ENCODE results near the gene SRRM3.
A peak's percentile ranks its signal among the peaks of the same experiment; 100 is the strongest.
"Not testable (repeated sequence)": the region's sequence is repeated elsewhere in the genome, so short reads cannot be mapped to it uniquely, and the experiment has no call there.

The SRRM3 gene

DNA sequence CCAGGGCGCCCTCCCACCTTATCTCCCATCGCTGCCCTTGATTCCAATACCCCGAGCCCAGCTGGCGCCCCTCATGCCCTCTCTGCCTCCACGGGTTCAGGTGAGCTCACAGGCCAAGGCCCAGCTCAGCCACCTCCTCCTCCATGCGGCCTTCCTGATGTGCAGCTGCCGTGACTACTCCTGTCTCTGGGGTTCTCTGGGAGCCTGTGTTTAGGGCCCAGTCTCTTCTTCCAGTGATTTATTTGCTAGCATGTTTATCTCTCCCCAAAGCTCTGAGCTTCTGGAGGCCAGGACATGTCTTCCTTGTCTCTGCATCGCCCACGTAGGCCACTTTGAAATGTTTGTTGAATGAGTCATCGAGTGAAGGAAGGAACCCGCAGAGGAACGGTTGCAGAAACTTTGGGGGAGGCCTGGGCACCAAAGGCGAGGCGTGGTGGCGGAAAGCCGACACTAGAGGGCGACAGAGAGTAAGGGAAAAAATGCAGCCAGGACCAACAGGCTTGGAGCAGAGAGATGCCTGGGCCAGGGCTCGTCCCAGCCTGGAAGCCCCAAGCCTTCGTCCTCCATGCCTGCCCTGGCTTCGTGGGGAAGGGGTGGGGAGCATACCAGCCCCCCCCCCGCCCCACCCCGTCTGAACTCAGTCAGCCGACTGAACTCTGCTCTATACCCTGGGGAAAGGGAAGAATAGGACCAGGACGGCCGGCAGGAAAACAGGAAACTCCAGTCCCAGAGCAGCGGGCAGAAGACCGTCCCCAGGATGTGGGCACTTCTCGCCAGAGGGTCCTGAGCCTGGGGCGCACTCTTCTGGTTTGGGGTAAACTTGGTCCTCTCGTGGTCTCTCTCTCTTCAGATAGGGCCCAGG, 89.9 kb downstream of the SRRM3 start:
- peak; percentile 85 for DNase-seq (ENCODE audit: low read depth)

DNA sequence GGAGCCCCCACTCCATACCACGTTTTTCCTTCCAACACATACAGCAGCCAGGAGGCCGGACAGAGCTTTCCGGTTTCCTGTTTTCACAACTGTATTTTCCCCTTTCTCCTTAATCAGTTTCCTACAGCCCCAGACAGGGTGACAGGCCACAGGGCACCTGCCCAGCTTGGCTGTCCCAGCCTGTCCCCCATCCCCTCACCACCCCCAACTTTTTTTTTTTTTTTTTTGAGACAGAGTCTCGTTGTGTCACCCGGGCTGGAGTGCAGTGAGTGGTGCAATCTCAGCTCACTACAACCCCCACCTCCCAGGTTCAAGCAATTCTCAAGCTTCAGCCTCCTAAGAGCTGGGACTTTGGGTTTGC, 90.5 kb downstream of the SRRM3 start:
- no peak for DNase-seq (ENCODE audit: low read depth)

- not testable (repeated sequence) for DNase-seq (ENCODE audit: low read depth)
Observed at GRCh38 chr7:76292911-76293310, 91.2 kb downstream of the SRRM3 start.

- DNase-seq (ENCODE audit: low read depth): no peak
Observed at GRCh38 chr7:76293407-76293901, 91.8 kb downstream of the SRRM3 start.

- no peak for DNase-seq (ENCODE audit: low read depth)
Observed at GRCh38 chr7:76294344-76295024, 92.8 kb downstream of the SRRM3 start.

GRCh38 chr7:76296743-76297740, 95.3 kb downstream of the SRRM3 start:
- DNase-seq (ENCODE audit: low read depth): no peak

- DNase-seq (ENCODE audit: low read depth): no peak
Observed at GRCh38 chr7:76300166-76300731, 98.6 kb downstream of the SRRM3 start.

- no peak for DNase-seq (ENCODE audit: low read depth)
Observed at GRCh38 chr7:76301000-76301399, 99.3 kb downstream of the SRRM3 start.

- peak; percentile 23 for DNase-seq (ENCODE audit: low read depth)
Observed at GRCh38 chr7:76302347-76303201, 100.9 kb downstream of the SRRM3 start, which contains the start of gene HSPB1. HSPB1 (plus strand) TSS chr7:76302673; CDS start chr7:76302713, 40 bp downstream.

GRCh38 chr7:76303202-76304147, 101.8 kb downstream of the SRRM3 start:
- peak; percentile 54 for DNase-seq (ENCODE audit: low read depth)

GRCh38 chr7:76304888-76305375, 103.2 kb downstream of the SRRM3 start:
- no peak for DNase-seq (ENCODE audit: low read depth)

DNA sequence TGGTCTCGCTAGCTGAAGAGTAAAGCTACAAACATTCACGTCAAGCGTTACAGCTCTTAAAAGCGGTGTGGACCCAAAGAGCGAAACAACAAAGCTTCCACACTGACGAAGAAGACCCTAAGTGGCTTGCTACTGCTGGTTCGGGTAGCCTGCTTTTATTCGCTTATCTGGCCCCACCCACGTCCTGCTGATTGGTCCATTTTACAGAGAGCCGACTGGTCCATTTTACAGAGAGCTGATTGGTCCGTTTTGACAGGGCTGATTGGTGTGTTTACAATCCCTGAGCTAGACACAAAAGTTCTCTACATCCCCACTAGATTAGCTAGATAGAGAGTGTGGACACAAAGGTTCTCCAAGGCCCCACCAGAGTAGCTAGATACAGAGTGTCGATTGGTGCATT, 107.2 kb downstream of the SRRM3 start:
- DNase-seq (ENCODE audit: low read depth): not testable (repeated sequence)

GRCh38 chr7:76309341-76310101, 107.8 kb downstream of the SRRM3 start:
- not testable (repeated sequence) for DNase-seq (ENCODE audit: low read depth)

DNA sequence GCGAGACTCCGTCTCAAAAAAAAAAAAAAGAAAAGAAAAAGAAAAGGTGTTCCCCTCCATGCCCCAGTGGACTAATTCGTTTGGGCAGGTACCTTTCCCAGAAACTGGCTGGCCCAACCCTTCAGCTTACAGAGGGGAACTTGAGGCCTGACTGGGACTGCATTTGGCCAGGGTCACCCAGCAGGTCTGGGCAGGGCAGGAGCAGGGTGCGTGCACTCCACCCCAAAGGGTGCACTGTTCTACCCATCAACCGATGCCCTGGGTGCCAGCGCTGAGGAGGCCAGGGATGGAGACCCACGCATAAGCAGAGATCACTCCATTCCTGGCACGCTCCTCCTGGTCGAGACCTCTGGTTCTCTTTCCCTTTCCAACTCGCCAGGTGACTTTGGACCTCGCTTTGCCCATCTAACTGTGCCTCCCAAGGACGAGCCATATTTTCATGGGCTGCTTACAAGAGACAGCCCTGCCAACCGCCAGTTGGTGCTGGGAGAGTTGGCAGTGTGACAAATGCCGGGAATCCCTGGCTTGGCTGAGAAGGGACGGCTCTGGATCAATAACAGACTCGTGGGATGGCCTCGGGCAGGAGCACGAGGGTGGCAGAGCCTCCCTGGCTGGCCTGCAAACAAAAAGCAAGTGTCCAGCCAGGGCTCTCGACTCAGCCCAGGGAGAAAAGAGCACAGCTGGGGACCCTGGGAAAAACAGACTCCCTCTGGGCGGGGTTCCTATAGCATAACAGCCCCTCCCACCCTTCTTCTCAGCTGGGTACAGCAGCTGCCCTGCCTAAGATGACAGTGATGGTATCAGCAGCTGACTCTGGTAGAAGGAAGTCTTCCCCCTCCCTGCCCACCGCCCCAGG, 108.6 kb downstream of the SRRM3 start:
- no peak for DNase-seq (ENCODE audit: low read depth)

GRCh38 chr7:76311838-76312237, 110.1 kb downstream of the SRRM3 start:
- not testable (repeated sequence) for DNase-seq (ENCODE audit: low read depth)

GRCh38 chr7:76314042-76314721, 112.5 kb downstream of the SRRM3 start:
- peak; percentile 95 for DNase-seq (ENCODE audit: low read depth)

DNA sequence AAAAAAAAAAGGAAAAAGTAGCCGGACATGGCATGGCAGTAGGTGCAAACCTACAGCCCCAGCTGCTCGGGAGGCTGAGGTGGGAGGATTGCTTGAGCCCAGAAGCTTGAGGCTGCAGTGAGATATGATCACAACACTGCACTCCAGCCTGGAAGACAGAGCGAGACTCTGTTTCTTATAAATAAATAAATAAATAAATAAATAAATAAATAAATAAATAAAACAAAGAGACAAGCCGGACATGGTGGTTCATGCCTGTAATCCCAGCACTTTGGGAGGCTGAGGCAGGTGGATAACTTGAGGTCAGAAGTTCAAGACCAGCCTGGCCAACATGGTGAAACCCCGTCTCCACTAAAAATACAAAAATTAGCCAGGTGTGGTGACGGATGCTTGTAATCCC, 113.0 kb downstream of the SRRM3 start:
- DNase-seq (ENCODE audit: low read depth): not testable (repeated sequence)

Data from stimulated activated CD8-positive, alpha-beta memory T cell treated with anti-CD3 and anti-CD28 coated beads, Interleukin-7, amount 100 ng/mL, for 24 hours (primary cell).